Measurements from ENCODE around the gene ANTXR1.

GRCh38 chr2:69080071-69080470, 67.1 kb downstream of the ANTXR1 start:
- no peak for TF ChIP-seq CTCF (IDR thresholded peaks at IDR 0.05)
- TF ChIP-seq POLR2A (IDR thresholded peaks at IDR 0.05), result no peak
- no peak for TF ChIP-seq POLR2AphosphoS5 (IDR thresholded peaks at IDR 0.05)
